ENCODE measurements around the gene SLC34A3. TPM values are rescaled to one million over a fixed set of nuclear protein-coding genes. Genes with fewer than 3 reads are reported as not detected.

SLC34A3 gene
- total RNA-seq, 1 donor from 2014 or later: 0.27 TPM

- no peak for DNase-seq (ENCODE audit: low spot score in 2 of 2, unreplicated experiment in 2 of 2)
- Mint-ChIP-seq H3K4me1 (no peaks in the 10 kb centered on the region), H3K9me3 (no peaks in the 10 kb centered on the region), H3K4me3 (no peak overlapping the region), H3K27me3 (ENCODE audit: low read depth) (no peaks in the 10 kb centered on the region), H3K27ac (no peak overlapping the region), H3K36me3 (peaks cover 17% of the 10 kb centered on the region)
- TF ChIP-seq CTCF (IDR thresholded peaks at IDR 0.05; ENCODE audit: unreplicated experiment): no peak
Measured at GRCh38 chr9:137266162-137266527, 35.4 kb downstream of the SLC34A3 start.

- no peaks in the 10 kb centered on the region for H3K4me1 Mint-ChIP-seq
- H3K27ac Mint-ChIP-seq: no peak overlapping the region
- H3K9me3 Mint-ChIP-seq: no peaks in the 10 kb centered on the region
- peaks cover 15% of the 10 kb centered on the region for H3K36me3 Mint-ChIP-seq
- no peak for TF ChIP-seq CTCF (IDR thresholded peaks at IDR 0.05; ENCODE audit: unreplicated experiment)
- H3K27me3 Mint-ChIP-seq (ENCODE audit: low read depth): no peaks in the 10 kb centered on the region
- no peak overlapping the region for H3K4me3 Mint-ChIP-seq
- no peak for DNase-seq (ENCODE audit: low spot score in 2 of 2, unreplicated experiment in 2 of 2)
Measured at GRCh38 chr9:137266585-137267453, 36.1 kb downstream of the SLC34A3 start.

- DNase-seq (ENCODE audit: low spot score in 2 of 2, unreplicated experiment in 2 of 2): no peak
- peaks cover 14% of the 10 kb centered on the region for H3K36me3 Mint-ChIP-seq
- TF ChIP-seq CTCF (IDR thresholded peaks at IDR 0.05; ENCODE audit: unreplicated experiment): no peak
- no peaks in the 10 kb centered on the region for H3K9me3 Mint-ChIP-seq
- no peaks in the 10 kb centered on the region for H3K27me3 Mint-ChIP-seq (ENCODE audit: low read depth)
- H3K27ac Mint-ChIP-seq: no peak overlapping the region
- H3K4me3 Mint-ChIP-seq: no peak overlapping the region
- no peaks in the 10 kb centered on the region for H3K4me1 Mint-ChIP-seq
Measured at GRCh38 chr9:137267933-137268355, 37.2 kb downstream of the SLC34A3 start.

GRCh38 chr9:137268538-137269201 lies 38.0 kb downstream of the SLC34A3 start:
- H3K36me3 Mint-ChIP-seq: peaks cover 14% of the 10 kb centered on the region
- no peak overlapping the region for H3K27ac Mint-ChIP-seq
- H3K9me3 Mint-ChIP-seq: no peaks in the 10 kb centered on the region
- no peak for TF ChIP-seq CTCF (IDR thresholded peaks at IDR 0.05; ENCODE audit: unreplicated experiment)
- no peaks in the 10 kb centered on the region for H3K4me1 Mint-ChIP-seq
- H3K4me3 Mint-ChIP-seq: no peak overlapping the region
- no peak for DNase-seq (ENCODE audit: low spot score in 2 of 2, unreplicated experiment in 2 of 2)
- no peaks in the 10 kb centered on the region for H3K27me3 Mint-ChIP-seq (ENCODE audit: low read depth)

- Mint-ChIP-seq H3K27ac (no peak overlapping the region), H3K36me3 (peaks cover 14% of the 10 kb centered on the region), H3K4me1 (peaks cover under 1% of the 10 kb centered on the region), H3K4me3 (no peak overlapping the region), H3K27me3 (ENCODE audit: low read depth) (no peaks in the 10 kb centered on the region), H3K9me3 (no peaks in the 10 kb centered on the region)
- no peak for TF ChIP-seq CTCF (IDR thresholded peaks at IDR 0.05; ENCODE audit: unreplicated experiment)
- DNase-seq (ENCODE audit: low spot score in 2 of 2, unreplicated experiment in 2 of 2): no peak
Measured at GRCh38 chr9:137269231-137269772, 38.6 kb downstream of the SLC34A3 start.
